IPS-11a (cell line): ENCODE results near the gene ADGRD1.

Experiments
- H3K4me3 ChIP-seq: one replicate; pipeline ENCODE4 v1.5.1; 2013; ENCODE audit warnings: low read depth, low read length, control low read depth

The ADGRD1 gene

DNA sequence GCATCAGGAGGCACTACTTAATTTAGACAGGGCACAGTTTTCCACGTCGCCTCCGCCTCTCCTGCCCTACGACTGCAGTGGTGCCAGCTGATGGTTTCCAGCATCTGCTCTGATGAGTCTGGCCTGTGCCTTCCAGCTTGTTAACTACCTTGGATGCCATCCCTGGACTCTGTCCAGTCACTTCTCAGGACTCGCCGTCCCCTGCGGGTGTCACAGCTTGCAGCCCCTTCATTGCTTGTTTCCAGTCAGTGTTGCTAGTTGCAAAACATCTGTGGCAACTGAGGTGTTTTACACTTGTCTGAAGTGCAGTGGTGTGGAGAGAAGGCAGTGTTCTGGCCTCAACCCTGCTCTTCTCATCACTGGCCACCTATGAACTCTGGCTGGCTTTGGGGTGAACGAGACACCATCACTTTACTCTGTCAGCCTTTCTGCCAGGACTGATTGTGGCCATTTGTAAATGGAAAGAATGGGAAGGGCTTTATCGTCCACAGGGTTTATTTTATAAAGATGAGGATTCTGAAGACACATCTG, 8.3 kb downstream of the ADGRD1 start:
- no peak overlapping the region for H3K4me3 ChIP-seq

DNA sequence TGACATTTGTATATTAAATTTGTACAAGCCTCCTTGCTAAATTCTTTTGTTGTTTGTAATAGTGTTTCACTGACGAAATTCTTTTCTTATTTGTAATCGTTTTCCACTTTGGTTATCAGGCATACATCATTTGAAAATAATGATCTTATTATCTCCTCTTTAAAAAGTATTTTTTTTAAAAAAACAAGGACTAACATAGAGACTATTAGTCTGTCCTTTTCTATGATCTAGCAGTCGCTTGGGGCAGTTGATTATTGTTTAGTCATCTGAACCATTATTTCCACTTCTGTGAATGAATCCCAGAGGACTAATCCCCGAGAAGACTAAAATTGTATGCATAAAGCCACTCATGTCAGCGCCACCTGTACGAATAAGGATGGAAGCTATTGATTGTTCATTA, 11.5 kb downstream of the ADGRD1 start:
- no peak overlapping the region for H3K4me3 ChIP-seq

- no peak overlapping the region for H3K4me3 ChIP-seq
These were observed 12.0 kb downstream of the ADGRD1 start for GRCh38 chr12:130965668-130966067.

- H3K4me3 ChIP-seq: no peak overlapping the region
These were observed 12.8 kb downstream of the ADGRD1 start for GRCh38 chr12:130966443-130967030.

DNA sequence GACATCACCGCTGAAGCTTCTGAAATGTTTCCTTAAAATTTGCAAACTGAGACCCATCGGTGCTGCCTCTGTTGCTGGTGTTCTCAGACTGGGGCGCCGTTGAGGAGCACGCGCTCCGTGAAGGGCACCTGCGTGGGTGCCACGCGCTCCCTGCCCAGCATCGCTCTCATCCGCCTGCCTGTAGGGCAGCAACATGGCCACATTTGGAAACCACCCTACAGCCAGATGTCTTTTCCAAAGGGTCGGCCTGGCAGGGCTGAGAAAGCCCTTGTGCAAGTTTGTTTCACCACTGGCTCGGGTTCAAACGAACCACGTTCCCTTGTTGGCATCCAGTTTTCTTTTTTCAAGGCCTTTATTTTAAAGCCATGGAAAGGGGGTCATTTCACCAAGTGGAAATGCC, 13.9 kb downstream of the ADGRD1 start:
- H3K4me3 ChIP-seq: no peak overlapping the region

GRCh38 chr12:130968611-130969010, 14.9 kb downstream of the ADGRD1 start:
- H3K4me3 ChIP-seq: no peak overlapping the region

- H3K4me3 ChIP-seq: no peak overlapping the region
These were observed 15.5 kb downstream of the ADGRD1 start for GRCh38 chr12:130969223-130969622.

GRCh38 chr12:130970165-130970907, 16.6 kb downstream of the ADGRD1 start:
- no peak overlapping the region for H3K4me3 ChIP-seq

DNA sequence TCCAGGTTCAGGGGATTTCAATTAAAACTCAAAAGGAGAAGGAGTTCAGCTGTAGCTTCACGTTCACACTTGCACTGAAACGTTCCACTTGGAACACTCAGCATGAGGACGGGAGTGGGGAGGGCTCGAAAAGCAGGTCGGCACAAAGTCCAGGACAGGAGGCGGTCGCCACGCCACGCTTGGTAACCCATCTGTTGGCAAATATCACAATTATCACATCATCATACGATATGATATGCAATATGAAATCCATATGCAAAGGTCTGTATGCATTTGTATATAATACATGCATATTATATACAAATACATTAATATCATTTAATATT, 17.2 kb downstream of the ADGRD1 start:
- no peak overlapping the region for H3K4me3 ChIP-seq

- H3K4me3 ChIP-seq: no peak overlapping the region
These were observed 18.3 kb downstream of the ADGRD1 start for GRCh38 chr12:130971925-130972585.

GRCh38 chr12:130972586-130972950, 18.9 kb downstream of the ADGRD1 start:
- no peak overlapping the region for H3K4me3 ChIP-seq

DNA sequence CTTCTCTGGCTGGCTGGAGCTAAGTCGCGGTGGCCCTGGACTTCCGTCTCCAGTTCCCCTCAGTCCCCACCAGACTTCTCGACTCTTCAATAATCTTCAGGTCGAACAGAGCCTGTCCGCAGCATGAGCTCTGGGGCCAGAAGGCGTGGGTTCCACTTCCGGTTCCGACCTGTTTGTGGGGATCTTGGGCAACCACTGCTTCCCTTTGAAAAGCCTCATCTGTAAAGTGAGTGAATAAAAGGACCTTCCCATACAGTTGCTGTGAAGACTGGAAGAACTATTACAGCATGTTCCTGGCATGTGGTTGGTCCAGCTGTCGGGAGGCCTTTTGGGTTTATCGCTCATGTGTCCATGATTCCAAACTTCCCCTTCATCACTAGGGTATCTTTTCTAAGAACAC, 19.4 kb downstream of the ADGRD1 start:
- H3K4me3 ChIP-seq: no peak overlapping the region

- no peak overlapping the region for H3K4me3 ChIP-seq
These were observed 20.2 kb downstream of the ADGRD1 start for GRCh38 chr12:130973906-130974305.

DNA sequence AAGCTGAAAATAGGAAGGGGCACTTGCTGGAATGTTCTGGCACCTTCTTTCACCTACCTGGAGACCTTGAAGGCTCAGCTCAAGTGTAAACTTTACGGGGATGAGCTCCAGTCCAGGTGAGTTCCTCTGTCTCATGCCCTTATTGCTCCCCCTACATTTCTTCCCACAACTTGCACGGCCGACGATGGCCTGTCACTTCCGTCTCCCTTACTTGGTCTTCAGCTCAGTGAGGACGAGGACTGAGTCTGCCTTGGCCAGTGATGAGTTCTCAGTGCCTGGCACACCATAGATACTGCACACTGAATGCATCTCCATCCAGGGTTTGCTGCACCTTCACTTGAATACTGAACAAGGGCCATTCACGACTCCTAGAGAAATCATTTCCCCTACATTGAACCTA, 21.4 kb downstream of the ADGRD1 start:
- no peak overlapping the region for H3K4me3 ChIP-seq

DNA sequence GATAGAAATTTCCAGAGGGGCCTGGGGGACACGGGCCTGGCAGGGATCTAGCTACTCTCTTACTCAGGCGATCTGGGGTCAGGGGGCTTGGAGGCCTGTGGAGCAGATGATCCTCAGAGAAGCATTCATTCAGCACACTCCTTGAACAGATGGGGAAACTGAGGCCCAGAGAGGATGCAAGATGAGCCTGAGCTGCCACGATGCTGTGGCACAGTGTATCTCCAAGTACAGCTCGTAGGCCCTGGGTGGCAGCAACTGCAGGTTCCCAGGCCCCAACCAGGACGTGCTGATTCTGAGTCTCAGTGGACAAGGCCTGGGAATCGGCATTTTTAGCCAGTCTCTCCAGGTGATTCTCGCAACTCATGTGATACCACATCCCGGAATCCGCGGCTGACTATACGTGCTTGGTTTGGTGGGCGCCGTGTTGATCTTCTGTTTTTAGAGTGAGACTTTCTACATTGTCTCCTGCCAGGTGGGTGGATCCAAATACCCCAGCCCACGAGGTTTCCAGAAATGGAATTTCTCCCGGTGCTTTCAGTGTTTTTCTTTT, 22.5 kb downstream of the ADGRD1 start:
- no peak overlapping the region for H3K4me3 ChIP-seq

- H3K4me3 ChIP-seq: no peak overlapping the region
These were observed 23.5 kb downstream of the ADGRD1 start for GRCh38 chr12:130977046-130977742.

- H3K4me3 ChIP-seq: no peak overlapping the region
These were observed 24.0 kb downstream of the ADGRD1 start for GRCh38 chr12:130977743-130978095.

GRCh38 chr12:130978785-130979184, 25.1 kb downstream of the ADGRD1 start:
- H3K4me3 ChIP-seq: no peak overlapping the region

DNA sequence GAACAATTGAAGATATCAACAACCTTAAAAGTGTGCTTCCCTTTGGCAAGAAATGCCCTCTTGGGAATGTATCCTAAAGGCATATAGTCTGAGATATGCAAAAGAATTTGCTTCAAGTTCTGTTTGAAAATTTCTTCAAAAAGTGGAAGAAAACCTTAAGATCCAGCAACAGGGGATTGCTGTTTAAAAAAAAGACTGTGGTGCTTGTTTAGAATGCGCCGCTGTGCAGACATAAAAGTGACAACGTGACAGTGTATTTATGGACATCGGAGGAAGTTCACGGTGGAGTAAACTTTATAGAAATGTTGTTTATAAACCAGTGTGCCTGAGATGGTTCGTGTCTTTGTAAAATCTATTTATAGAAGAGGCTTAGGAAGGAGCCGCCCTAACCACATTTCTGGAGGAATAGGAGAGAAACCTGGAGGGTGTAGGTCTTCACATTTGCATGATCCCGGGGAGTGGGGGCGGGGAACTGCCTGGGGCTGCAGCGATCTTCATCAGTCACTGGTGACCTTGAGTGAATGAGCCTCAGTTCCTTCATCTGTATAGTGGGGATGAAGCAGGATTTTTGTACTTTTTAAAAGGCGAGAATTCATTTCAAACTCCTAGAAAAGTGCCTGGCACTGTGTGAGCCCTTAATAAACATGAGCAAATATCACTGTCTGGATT, 27.5 kb downstream of the ADGRD1 start:
- H3K4me3 ChIP-seq: no peak overlapping the region

GRCh38 chr12:130981911-130982310, 28.2 kb downstream of the ADGRD1 start:
- H3K4me3 ChIP-seq: no peak overlapping the region
